ENCODE results near the gene TENT5C. TPM values are rescaled to one million over a fixed set of nuclear protein-coding genes. Genes with fewer than 3 reads are reported as not detected.
A peak's percentile ranks its signal among the peaks of the same experiment; 100 is the strongest.

The TENT5C gene
- total and polyA plus RNA-seq, 9 of the 15 experiments (the other 6 are each of a cell fraction or from before 2014, with no cell fraction given) = 1.8 to 7.7 (median 4.0) TPM

GRCh38 chr1:117613249-117613968, 7.6 kb downstream of the TENT5C start (continued):
- no peak; the same call in 1 of the 2 replicates for TF ChIP-seq ZNF395 (CRISPR knock-in tag; IDR thresholded peaks at IDR 0.05)
- TF ChIP-seq E2F8 (IDR thresholded peaks at IDR 0.05; ENCODE audit: low read depth, partially characterized antibody) = peak; percentile 61
- TF ChIP-seq HLTF (IDR thresholded peaks at IDR 0.05) = peak; percentile 70
- no peak for TF ChIP-seq SETDB1 (IDR thresholded peaks at IDR 0.05; ENCODE audit: low read length)
- no peak for TF ChIP-seq NR3C1 (CRISPR knock-in tag; IDR thresholded peaks at IDR 0.05)
- no peak for TF ChIP-seq TFAM (CRISPR knock-in tag; conservative IDR thresholded peaks at IDR 0.05)
- no peak for TF ChIP-seq U2AF2 (optimal IDR thresholded peaks at IDR 0.05; ENCODE audit: low read depth, low read length)
- no peak for TF ChIP-seq TBP (optimal IDR thresholded peaks at IDR 0.05; ENCODE audit: low read depth, low read length)
- no peak for TF ChIP-seq FOS (IDR thresholded peaks at IDR 0.05; ENCODE audit: extremely low read depth, insufficient read length)
- no peak for TF ChIP-seq SNAPC5 (CRISPR knock-in tag; IDR thresholded peaks at IDR 0.05)
- TF ChIP-seq ZNF407 (IDR thresholded peaks at IDR 0.05; ENCODE audit: low read depth) = no peak

All from K562 (cell line).